SK-N-SH treated with all-trans-retinoic acid at 6 μM for 48 hours (cell line): Measurements from ENCODE around the gene AOPEP.

Experiments
- CREB5 ChIP-seq: fragments of 250-450 bp; sonication (Bioruptor Pico); IDR thresholded peaks from 2 replicates; pipeline ENCODE4 v1.5.1; 2020; ENCODE audit warnings: low read depth, mild to moderate bottlenecking, moderate library complexity
- PATZ1 ChIP-seq: fragments of 250-450 bp; sonication (Bioruptor Pico); IDR thresholded peaks from 2 replicates; pipeline ENCODE4 v1.8.0; 2020; ENCODE audit warnings: mild to moderate bottlenecking, moderate library complexity, borderline replicate concordance
- RARB ChIP-seq: fragments of 250-450 bp; sonication (Bioruptor Pico); IDR thresholded peaks from 2 replicates; pipeline ENCODE4 v1.8.0; 2021; ENCODE audit warnings: mild to moderate bottlenecking, moderate library complexity
- ZFP30 ChIP-seq: fragments of 450-650 bp; formaldehyde crosslinking; IDR thresholded peaks from 2 replicates; pipeline ENCODE4 v1.5.0; 2022; ENCODE audit warnings: mild to moderate bottlenecking, moderate library complexity
- ZNF70 ChIP-seq: fragments of 450-650 bp; formaldehyde crosslinking; IDR thresholded peaks from 2 replicates; pipeline ENCODE4 v1.5.0; 2020; ENCODE audit warnings: mild to moderate bottlenecking, moderate library complexity

- TF ChIP-seq ZNF70 (CRISPR knock-in tag) (no peak), RARB (no peak), PATZ1 (CRISPR knock-in tag) (no peak), ZFP30 (CRISPR knock-in tag) (no peak), CREB5 (CRISPR knock-in tag) (no peak)
Measured at GRCh38 chr9:94837404-94837803, 110.9 kb downstream of the AOPEP start.
